H7 (cell line): ENCODE measurements around the gene PRM1. TPM values are rescaled to one million over a fixed set of nuclear protein-coding genes. Genes with fewer than 3 reads are reported as not detected.
A peak's percentile ranks its signal among the peaks of the same experiment; 100 is the strongest.

Experiments
- DNase-seq: peaks from one replicate; pipeline ENCODE4 v3.0.0; 2012
- H3K27me3 ChIP-seq: 2 replicates; pipeline ENCODE4 v1.6.0; 2011; ENCODE audit warnings: mild to moderate bottlenecking, low read length; ENCODE audit not compliant: control insufficient read depth, insufficient read depth
- H3K36me3 ChIP-seq: replicated peaks from 2 replicates; pipeline ENCODE4 v1.5.1; 2011; ENCODE audit warnings: low read length; ENCODE audit not compliant: control insufficient read depth, insufficient read depth
- H3K4me3 ChIP-seq: 2 replicates; pipeline ENCODE4 v1.5.1; 2011; ENCODE audit warnings: low read depth, mild to moderate bottlenecking, control low read depth, low read length, moderate library complexity; ENCODE audit not compliant: insufficient read depth
- total RNA-seq: library from RNA; depleted of rRNA; stranded (reverse); fragments of >200 nt; shearing (Covaris generic); gene quantifications from 2 replicates; pipeline ENCODE4 v1.2.3, GENCODE V29; 2014; rRNA removed

PRM1 gene
- not detected in 2 replicates for total RNA-seq

- Histone ChIP-seq H3K36me3 (no peaks in the 10 kb centered on the region), H3K27me3 (no peaks in the 10 kb centered on the region), H3K4me3 (no peak within 1 kb of the TSS)
- DNase-seq, result peak; percentile 53
Measured at GRCh38 chr16:11280616-11281522, at the start of gene PRM1. Gene PRM1, minus strand, starts transcription at chr16:11281330. Its CDS starts 92 bp downstream, at chr16:11281238.

- no peaks in the 10 kb centered on the region for H3K27me3 ChIP-seq
- H3K4me3 ChIP-seq, result no peak overlapping the region
- no peak for DNase-seq
- H3K36me3 ChIP-seq, result no peaks in the 10 kb centered on the region; the same call in none of the 2 replicates
Measured at GRCh38 chr16:11330526-11331237, 49.6 kb upstream of the PRM1 start.

GRCh38 chr16:11329891-11330290 is 48.8 kb upstream of the PRM1 start:
- no peak for DNase-seq
- no peak overlapping the region for H3K4me3 ChIP-seq
- H3K27me3 ChIP-seq, result no peaks in the 10 kb centered on the region
- H3K36me3 ChIP-seq, result no peaks in the 10 kb centered on the region; the same call in none of the 2 replicates

- peak; percentile 81 for DNase-seq
- H3K36me3 ChIP-seq, result no peaks in the 10 kb centered on the region; the same call in none of the 2 replicates
- H3K27me3 ChIP-seq, result no peaks in the 10 kb centered on the region
- H3K4me3 ChIP-seq, result no peak overlapping the region
Measured at GRCh38 chr16:11329071-11329491, 48.0 kb upstream of the PRM1 start.

- Histone ChIP-seq H3K4me3 (no peak overlapping the region), H3K36me3 (no peaks in the 10 kb centered on the region; the same call in none of the 2 replicates), H3K27me3 (no peaks in the 10 kb centered on the region)
- peak; percentile 87 for DNase-seq
Measured at GRCh38 chr16:11328172-11329070, 47.3 kb upstream of the PRM1 start.

GRCh38 chr16:11327277-11328171 is 46.4 kb upstream of the PRM1 start:
- DNase-seq, result peak; percentile 56
- Histone ChIP-seq H3K4me3 (no peak overlapping the region), H3K36me3 (no peaks in the 10 kb centered on the region; the same call in none of the 2 replicates)

GRCh38 chr16:11326737-11327276 is 45.7 kb upstream of the PRM1 start:
- no peak for DNase-seq
- H3K36me3 ChIP-seq, result no peaks in the 10 kb centered on the region; the same call in none of the 2 replicates
- H3K27me3 ChIP-seq, result no peaks in the 10 kb centered on the region
- H3K4me3 ChIP-seq, result no peak overlapping the region

More at GRCh38 chr16:11327277-11328171, 46.4 kb upstream of the PRM1 start:
- no peaks in the 10 kb centered on the region for H3K27me3 ChIP-seq

GRCh38 chr16:11326084-11326736 is 45.1 kb upstream of the PRM1 start:
- no peak for DNase-seq
- H3K36me3 ChIP-seq, result no peaks in the 10 kb centered on the region; the same call in 1 of the 2 replicates

GRCh38 chr16:11325404-11326083 is 44.4 kb upstream of the PRM1 start:
- Histone ChIP-seq H3K27me3 (no peaks in the 10 kb centered on the region), H3K4me3 (no peak overlapping the region), H3K36me3 (no peaks in the 10 kb centered on the region; the same call in 1 of the 2 replicates)
- DNase-seq, result no peak

More at GRCh38 chr16:11326084-11326736, 45.1 kb upstream of the PRM1 start:
- Histone ChIP-seq H3K4me3 (no peak overlapping the region), H3K27me3 (no peaks in the 10 kb centered on the region)

GRCh38 chr16:11323551-11324336 is 42.6 kb upstream of the PRM1 start:
- no peak overlapping the region for H3K4me3 ChIP-seq

GRCh38 chr16:11322823-11323222 is 41.7 kb upstream of the PRM1 start:
- Histone ChIP-seq H3K27me3 (no peaks in the 10 kb centered on the region), H3K36me3 (no peaks in the 10 kb centered on the region; the same call in 1 of the 2 replicates), H3K4me3 (no peak overlapping the region)
- DNase-seq, result no peak

More at GRCh38 chr16:11323551-11324336, 42.6 kb upstream of the PRM1 start:
- no peak for DNase-seq
- H3K27me3 ChIP-seq, result no peaks in the 10 kb centered on the region
- no peaks in the 10 kb centered on the region; the same call in 1 of the 2 replicates for H3K36me3 ChIP-seq
